Mucosa of gallbladder (tissue), 1 donor: Measurements from ENCODE around the gene C1orf232. TPM values are rescaled to one million over a fixed set of nuclear protein-coding genes. Genes with fewer than 3 reads are reported as not detected.
A peak's percentile ranks its signal among the peaks of the same experiment; 100 is the strongest.

Experiments
- DNase-seq: peaks from one replicate; pipeline ENCODE4 v3.0.0-alpha.2; 2020; ENCODE audit warnings: low spot score
- total RNA-seq: library from RNA; stranded (reverse); gene quantifications from one replicate; pipeline ENCODE4 v1.2.1, GENCODE V29; 2021
- donor health status: DM: no; HTN: no; CAD: no.

The C1orf232 gene
- total RNA-seq, 1 donor from 2014 or later: not detected

DNA sequence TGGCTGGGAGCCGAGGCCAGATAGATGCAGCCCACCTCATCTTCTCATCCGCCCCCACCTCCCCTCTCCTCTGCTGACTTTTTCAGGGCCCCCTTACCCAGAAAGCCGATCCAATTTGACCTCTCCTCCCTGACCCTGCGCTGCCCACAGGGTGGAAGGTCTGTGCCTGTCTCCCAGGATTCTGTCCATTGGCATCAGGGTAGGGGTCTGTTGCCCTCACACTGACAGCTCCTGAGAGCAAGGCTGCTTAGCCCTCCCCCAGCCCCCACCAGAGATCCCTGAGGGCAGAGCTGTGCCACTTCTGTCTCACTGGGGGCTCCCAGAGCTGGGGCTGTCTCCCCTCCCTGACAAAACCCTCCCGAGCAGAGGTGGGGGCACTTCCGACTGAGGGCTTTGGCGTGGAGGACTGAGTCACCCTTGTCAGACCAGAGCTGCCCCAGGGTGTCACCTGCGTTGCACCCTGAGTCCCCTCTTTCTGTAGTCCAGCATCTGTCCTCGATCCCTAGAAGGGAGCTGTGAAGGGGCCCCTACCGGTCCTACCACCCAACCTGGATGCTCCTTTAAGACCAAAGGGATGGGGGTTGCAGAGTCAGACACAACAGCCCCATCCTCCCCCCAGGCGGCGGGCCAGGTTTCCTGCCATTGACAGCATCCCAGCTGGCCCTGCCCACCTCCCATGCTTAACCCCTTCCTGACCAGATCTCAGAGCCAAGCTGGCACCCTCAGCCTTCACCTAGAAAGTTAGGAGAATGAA, 12.3 kb downstream of the C1orf232 start:
- no peak for DNase-seq

DNA sequence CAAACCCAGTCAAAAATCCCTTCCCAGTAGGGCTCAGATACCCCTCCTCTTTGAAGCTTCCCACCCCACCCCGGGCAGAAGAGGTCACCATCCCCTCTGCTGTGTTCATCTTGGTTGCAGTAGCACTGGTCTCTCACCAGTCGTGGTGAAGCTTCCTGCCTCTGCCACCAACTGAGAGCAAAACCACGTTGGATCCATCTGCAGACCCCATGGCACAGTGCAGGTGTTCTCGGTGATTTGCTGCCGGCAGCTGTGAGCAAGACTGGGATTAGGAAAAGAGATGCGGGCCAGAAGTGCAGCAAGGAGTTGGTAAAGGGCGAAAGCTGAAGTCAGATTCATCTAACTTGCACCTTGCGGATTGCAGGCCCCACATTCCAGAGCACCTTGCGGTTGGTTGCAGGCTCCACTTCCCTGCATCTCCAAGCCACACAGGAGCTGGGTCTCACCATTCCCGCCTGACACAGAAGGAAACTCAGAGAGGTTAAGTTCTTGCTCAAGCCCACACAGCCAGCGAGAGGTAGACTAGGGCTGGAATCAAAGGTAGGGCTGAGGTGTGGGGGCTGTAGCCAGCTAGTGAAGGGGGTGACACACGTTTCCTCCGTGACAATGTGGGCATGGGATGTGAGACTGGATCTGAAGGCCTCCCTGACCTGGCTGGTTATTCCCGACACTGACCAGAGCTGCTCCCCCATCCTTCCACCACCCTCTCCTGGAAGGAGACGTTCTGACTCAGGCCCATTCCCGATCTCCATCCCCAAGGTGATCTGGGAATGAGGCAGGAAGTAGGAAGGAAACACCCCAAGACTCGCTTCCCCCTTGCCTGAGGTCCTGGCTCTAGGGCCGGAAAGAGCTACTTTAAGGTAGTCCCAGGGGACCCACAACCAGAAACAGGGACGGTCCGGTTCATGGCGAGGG, 13.1 kb downstream of the C1orf232 start:
- DNase-seq: no peak

DNA sequence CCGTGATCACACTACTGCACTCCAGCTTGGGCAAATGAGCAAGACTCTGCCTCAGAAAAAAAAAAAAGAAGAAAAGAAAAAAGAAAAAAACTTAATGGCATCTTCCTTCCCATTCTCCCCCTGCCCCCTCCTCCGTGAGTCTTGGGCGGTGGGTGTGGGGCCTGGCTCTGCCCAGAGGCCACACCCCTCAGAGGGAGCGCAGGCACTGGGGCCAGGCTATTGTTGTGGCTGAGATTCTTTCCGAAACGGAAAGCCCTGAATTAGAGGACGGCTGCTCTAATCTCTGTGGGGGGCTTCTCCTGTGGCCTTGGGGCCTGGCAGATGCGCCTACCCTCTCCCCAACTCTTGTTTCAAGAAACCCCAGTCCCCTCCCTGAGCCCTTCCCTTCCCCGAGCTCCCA, 14.0 kb downstream of the C1orf232 start:
- DNase-seq: no peak

DNA sequence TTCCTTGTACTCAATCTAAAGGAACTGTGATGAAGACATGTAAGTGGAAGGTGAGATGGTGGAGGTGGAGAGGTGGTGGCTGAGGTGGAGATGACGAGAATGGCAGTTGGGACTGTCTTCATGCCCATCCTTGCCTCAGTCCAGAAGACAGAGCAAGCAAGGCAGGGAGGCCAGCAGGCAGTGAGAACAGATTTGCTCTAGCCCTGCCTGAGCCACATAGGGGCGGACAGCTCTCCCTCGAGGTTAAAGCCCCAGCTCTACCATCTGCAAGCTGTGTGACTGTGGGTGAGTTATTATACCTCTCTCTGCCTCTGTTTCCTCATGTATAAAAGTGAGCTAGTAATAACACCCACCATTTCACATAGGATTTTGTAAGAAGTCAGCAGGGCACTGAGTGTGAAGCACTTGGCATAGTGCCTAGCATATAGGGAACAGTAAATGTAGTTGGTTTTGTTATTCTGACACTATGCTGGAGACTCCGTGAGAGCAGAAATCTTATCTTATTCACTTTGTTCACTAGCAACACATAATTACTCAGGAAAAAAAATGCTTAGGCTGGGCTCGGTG, 14.7 kb downstream of the C1orf232 start:
- no peak for DNase-seq

DNA sequence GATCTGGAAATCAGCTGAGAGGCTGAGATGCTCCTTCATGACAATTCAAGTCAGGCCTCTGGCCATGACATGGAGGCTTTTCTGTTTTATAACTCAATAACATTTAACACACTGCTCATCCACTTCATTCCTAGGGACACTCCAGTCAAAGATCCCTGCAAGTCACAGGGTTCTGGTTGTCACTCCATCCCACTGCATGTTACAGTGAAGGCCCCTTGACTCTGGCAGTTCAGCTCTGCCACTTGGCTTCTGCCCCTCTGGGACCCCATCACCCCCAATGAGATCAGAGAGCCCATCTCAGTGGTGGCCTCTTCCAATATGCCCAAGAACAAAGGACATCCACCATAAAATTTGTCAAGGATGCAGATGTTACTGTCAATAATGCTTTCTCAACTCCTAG, 19.9 kb downstream of the C1orf232 start:
- no peak for DNase-seq

DNA sequence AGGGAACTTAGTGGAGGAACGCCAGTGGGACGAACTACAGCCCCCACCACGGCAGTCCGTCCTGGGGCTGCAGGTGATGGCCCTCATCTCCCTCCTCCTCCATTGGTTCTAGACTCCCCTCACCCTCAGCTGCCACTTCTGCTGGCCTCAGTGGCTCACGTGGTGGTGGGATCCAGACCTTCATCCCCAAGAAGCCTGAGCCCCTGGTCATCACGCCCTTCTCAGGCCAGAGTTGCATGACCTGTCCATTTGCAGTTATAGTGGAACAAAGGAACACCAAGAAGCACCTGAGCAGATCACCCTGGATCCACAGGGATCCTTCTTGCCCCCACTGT, 22.8 kb downstream of the C1orf232 start:
- DNase-seq: no peak

DNA sequence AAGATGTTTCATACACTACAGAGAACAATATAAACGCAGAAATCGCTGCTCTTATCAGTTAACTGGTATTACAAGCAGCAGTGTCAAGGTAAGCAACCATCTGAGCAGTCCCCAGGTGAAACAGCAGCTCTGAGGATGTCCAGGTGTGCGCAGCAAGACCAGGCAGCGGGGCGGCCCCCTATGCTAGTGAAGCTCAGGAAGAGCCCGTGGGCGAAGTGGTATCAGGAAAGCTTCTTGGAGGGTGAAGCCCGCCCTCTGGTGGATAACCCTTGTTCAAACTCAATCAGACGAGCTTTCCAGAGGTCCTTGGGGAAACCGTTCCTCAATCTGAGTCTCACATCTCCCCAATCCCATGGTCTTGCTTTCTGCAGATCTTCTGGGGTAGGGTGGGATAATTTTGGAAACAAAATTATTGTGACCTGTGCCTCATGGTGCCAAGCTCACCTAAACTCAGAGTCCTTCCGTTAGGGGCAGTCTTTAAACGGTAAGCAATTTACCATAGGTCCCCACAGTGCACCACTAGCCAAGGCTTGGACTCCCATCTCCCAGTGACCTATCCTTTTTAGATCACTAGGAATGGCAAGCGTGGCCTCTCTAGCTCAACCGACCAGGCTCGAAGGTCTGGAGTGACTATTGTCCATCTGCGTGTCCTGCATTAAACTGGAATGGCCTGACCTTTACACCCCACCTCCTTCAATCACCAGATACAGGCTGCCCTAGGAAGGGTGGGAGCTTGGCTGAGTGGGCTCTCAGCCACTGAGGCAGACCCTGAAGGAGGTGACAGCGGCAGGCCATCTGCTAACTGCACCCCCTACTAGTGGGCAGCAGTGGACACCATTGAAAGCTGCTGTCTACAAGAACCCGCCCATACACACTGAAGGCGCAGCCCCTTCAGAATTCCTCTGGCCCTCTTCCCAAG, 23.5 kb downstream of the C1orf232 start:
- DNase-seq: peak; percentile 87

DNA sequence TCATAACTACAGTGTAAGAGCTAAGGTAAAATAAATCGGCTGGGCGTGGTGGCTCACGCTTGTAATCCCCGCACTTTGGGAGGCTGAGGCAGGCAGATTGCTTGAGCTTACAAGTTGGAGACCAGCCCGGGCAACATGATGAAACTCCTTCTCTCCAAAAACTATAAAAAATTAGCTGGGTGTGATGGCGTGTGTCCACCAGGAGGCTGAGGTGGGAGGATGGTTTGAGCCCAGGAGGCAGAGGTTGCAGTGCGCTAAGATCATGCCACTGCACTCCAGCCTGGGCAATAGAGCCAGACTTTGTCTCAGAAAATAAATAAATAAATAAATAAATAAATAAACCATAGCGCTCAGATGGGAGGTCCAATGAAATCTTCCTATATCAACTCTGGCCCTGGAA, 26.6 kb downstream of the C1orf232 start:
- DNase-seq: no peak

DNA sequence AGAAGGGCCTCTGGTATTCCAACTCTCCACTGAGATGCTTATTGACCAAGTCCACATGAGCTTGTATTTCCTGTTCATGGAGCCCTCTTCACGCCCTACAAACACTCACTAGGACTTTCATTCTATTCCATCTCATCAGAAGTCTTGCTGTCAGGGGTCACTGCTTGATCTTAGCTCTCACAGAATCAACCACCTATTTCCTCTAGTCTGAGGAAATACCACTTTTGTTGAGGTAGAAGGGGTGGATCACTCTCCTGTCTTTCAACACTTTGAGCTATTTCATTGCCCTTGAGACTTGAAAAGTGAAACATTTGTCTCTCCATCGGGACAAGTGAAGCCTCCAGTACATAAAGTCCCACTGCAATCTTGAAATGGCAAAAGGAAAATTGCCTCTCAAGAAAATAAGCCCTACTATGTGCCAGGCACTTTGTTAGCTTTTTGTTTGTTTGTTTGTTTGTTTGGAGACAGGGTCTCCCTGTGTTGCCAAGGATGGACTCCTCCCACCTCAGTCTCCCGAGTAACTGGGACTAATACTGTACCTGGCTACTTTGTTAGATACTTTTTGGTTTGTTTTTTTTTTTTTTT, 29.7 kb downstream of the C1orf232 start:
- DNase-seq: no peak

DNA sequence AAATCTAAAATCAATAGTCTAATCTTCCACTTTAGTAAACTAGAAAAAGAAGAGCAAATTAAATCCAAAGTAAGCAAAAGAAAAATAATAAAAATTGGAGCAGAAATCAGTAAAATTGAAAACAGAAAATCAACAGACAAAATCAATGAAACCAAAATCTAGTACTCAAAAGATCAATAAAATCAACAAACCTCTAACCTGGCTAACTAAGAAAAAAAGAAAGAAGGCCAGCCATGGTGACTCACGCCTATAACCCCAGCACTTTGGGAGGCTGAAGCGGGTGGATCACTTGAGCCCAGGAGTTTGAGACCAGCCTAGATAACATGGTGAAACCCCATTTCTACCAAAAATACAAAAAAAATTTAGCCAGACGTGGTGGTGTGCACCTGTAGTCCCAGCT, 34.3 kb downstream of the C1orf232 start:
- DNase-seq: no peak

DNA sequence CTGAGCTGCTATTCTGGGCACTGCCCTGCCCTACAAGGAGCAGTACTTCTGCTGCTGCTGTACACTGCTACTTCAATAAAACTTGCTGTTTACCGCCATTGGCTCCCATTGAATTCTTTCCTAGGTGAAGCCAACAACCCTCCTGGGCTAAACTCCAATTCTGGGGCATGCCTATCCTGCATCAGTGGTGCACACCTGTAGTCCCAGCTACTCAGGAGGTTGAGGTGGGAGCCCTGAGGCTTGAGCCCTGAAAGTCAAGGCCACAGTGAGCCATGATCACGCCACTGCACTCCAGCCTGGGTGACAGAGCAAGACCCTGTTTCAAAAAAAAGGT, 36.0 kb downstream of the C1orf232 start:
- DNase-seq: no peak

DNA sequence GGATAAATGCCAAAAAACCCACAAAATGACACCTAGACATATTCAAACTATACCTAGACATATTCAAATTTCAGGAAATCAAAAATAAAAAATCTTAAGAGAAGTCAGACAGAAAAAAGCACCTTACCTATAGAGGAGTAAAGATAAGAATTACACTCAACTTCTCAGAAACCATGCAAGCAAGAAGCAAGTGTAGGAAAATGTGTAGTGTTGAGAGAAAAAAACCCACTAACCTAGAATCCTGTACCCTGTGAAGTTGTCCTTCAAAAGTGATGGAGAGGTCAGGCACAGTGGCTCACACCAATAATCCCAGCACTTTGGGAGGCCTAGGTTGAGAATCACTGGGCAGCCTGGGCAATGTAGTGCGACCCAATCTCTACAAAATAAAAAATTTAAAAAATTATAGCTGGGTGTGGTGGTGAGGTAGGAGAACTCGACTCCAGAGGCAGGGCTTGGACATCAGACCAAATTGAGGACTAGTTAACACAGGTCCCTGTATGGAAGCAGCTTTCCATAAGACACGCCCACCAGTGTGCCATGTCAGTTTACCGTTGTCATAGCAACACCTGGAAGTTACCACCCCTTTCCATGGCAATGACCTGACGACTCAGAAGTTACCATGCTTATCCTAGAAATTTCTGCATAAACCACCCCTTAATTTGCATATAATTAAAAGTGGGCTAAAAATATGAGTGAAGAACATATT, 36.5 kb downstream of the C1orf232 start:
- DNase-seq: no peak

DNA sequence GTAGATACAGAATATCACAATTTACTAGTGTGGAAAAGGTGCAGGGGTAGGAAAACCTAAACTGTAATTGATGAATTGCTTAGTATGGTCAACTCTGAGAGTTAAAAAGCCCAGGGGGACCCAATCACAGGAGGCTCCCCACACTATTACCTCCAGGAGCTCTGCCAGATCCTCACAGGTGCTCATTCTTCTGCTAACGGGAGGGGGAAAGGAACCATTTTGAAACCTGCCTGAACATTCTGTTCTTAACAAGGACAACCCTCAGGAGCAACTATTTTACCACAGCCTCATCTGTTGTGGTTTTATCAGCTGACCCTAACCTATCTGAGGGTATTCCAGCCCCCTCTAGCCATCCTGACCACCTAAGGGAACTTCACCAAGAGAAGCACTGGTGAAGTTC, 38.1 kb downstream of the C1orf232 start:
- DNase-seq: no peak

DNA sequence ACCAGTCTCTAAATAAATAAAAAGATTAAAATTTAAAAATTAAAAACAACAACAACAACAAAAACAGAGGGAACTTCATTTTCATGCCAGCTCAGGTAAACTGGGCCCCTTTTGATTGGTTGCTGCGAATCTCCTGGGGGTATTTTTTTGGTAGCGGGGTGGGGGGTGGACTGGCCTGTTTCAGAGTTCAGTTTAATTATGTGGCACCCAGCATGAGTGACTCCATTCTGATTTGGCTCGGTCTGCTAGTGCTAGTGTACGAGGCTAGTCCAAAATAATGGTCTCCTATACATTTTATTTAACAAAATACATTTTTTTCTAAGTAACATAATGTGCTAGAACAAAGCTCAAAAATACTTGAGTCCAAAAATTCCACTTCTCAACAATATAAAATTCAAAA, 39.0 kb downstream of the C1orf232 start:
- no peak for DNase-seq

DNA sequence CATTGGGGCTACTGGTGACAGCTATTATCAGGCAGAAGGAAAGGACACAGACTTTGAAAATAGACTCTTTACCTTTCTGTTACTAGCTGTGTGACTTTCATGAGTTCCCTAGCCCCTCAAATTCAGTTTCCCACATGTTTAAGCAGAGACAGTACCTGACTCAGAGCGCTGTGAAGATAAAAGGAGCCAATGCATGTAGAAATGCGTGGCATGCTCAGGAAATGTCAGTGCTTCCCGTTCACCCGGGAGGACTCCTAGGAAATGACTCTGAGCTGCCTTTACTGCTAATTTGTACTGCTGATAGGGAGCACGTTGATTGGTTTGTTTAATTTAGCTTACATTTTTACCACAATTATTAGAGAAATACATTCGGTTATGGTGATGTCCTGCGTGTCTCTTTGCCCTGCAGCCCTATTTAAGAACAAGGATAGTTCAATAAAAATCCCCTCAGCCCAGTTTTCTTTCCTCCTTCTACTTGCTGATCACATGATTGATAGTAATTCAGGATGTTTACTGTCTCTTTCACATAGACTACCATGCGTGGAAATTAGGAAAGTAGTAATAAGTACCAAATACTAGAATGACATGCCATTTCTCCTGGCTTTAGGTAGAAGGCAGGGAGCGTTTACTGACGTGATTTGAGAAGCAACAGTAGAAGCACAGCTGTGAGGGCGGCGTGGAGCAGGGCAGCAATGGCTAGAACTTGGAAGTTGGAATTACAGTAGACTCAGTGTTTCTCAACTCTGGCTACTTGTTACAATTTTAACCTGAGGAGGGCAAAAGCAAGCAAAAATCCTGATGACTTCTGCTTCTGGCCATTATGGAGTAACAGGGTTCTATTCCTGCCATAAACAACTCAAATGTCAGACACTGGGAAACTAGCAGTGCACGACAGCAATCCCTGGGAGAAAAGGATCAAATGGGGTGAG, 41.3 kb downstream of the C1orf232 start:
- no peak for DNase-seq

DNA sequence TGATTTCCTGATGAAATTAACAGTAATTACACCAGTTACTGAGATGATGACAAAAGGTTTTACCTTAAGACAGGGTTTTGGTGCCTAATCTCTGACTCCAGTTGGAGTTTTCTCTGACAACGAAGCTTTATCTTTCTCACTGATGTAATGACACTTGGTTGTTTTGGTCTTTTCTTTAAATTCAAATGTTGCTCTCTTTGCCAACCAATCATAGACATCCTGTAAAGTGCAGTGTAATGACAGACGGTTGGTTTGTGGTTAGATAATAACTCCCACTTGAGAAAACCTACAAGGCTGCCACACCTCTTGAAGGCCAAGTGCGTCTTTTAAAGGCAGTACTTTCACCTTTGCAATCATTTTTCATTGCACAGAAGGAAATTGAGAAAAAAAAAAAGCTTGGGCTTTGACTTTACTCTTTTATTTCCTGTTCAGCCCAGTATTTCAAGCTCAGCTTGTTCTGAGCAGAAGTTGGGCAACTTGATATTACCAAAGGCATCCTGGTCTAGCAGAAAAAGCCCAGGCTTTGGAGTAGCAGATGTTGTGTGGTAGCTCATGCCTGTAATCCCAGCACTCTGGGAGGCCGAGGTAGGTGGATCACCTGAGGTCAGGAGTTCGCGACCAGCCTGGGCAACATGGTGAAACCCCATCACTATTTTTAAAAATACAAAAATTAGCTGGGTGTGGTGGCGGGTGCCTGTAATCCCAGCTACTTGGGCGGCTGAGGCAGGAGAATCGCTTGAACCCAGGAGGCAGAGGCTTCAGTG, 42.3 kb downstream of the C1orf232 start:
- DNase-seq: peak; percentile 40

DNA sequence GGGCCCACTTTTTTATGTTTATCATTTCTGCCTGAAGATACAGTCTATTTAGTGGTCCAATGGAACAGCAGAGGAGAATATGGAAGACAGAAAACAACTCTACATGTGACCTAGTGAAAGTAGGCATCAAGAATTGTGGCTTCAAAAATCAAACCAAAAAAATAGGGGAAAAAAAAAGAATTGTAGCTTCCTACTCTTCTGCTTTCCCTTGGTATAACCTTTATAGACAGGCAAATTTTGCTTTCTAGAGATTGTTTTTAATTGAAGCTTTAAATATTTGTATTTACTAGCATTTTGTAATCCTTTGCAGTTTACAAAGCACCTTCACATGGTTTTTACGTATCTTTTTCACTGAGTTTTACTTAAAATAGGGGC, 42.8 kb downstream of the C1orf232 start:
- DNase-seq: no peak

DNA sequence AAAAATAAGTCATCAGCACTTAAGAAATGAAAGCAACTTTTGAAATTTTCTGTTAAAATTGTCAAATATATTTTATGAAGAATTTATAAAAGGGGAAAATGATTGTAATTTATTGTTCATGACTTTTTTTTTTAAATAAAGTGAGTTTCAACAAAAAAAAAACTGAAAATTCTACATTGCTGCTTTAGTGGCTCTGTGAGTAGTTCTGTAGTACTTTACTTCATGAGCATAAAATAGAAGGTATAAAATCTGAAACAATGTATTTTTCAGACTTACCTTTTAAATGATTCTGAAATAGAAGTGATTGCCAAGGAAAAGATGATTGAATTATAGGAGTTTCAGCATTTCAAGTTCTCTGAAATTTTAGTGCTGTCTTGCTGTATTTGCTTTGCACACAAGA, 43.4 kb downstream of the C1orf232 start:
- DNase-seq: no peak
